ENCODE results near the gene BEST1. TPM values are rescaled to one million over a fixed set of nuclear protein-coding genes. Genes with fewer than 3 reads are reported as not detected.

BEST1 gene
- total and polyA plus RNA-seq, 2 experiments from 2014 or later = 0.27 to 0.34 TPM

GRCh38 chr11:61954106-61954850 is 4.1 kb downstream of the BEST1 start:
- Histone ChIP-seq H3K27me3 (peaks cover 15% of the 10 kb centered on the region), H3K27ac (no peak overlapping the region), H3K9me3 (ENCODE audit: low read depth) (no peaks in the 10 kb centered on the region), H3K4me1 (ENCODE audit: low read depth) (no peaks in the 10 kb centered on the region), H3K4me3 (no peak overlapping the region), H3K36me3 (no peaks in the 10 kb centered on the region)
- TF ChIP-seq CTCF (IDR thresholded peaks at IDR 0.05; ENCODE audit: low read depth, low read length) = no peak
- DNase-seq (ENCODE audit: low read depth in 1 of 2, low spot score in 1 of 2) = peak in 1 of 2 donors; percentile 46

GRCh38 chr11:61954851-61955421 is 4.8 kb downstream of the BEST1 start:
- peak; percentile 34 for TF ChIP-seq CTCF (IDR thresholded peaks at IDR 0.05; ENCODE audit: low read depth, low read length)
- H3K27ac ChIP-seq = no peak overlapping the region
- H3K36me3 ChIP-seq = no peaks in the 10 kb centered on the region
- H3K4me1 ChIP-seq (ENCODE audit: low read depth) = no peaks in the 10 kb centered on the region
- H3K4me3 ChIP-seq = peak overlapping the region; percentile 15
- H3K9me3 ChIP-seq (ENCODE audit: low read depth) = no peaks in the 10 kb centered on the region
- DNase-seq (ENCODE audit: low read depth in 1 of 2, low spot score in 1 of 2) = peak; percentile 57 to 93
- peaks cover 15% of the 10 kb centered on the region for H3K27me3 ChIP-seq

- DNase-seq (ENCODE audit: low read depth in 1 of 2, low spot score in 1 of 2) = peak; percentile 31 to 45
- Histone ChIP-seq H3K4me1 (ENCODE audit: low read depth) (no peaks in the 10 kb centered on the region), H3K9me3 (ENCODE audit: low read depth) (no peaks in the 10 kb centered on the region), H3K36me3 (no peaks in the 10 kb centered on the region), H3K27ac (no peak overlapping the region), H3K4me3 (peak overlapping the region; percentile 15), H3K27me3 (peaks cover 15% of the 10 kb centered on the region)
- no peak for TF ChIP-seq CTCF (IDR thresholded peaks at IDR 0.05; ENCODE audit: low read depth, low read length)
Measured at GRCh38 chr11:61955422-61956135, 5.4 kb downstream of the BEST1 start.

- no peak for DNase-seq (ENCODE audit: low read depth in 1 of 2, low spot score in 1 of 2)
- H3K4me3 ChIP-seq = no peak overlapping the region
- no peak for TF ChIP-seq CTCF (IDR thresholded peaks at IDR 0.05; ENCODE audit: low read depth, low read length)
Measured at GRCh38 chr11:61956191-61957020, 6.3 kb downstream of the BEST1 start.

More at GRCh38 chr11:61956191-61957020, 6.3 kb downstream of the BEST1 start:
- Histone ChIP-seq H3K9me3 (ENCODE audit: low read depth) (no peaks in the 10 kb centered on the region), H3K27me3 (peaks cover 15% of the 10 kb centered on the region), H3K4me1 (ENCODE audit: low read depth) (no peaks in the 10 kb centered on the region), H3K27ac (no peak overlapping the region), H3K36me3 (no peaks in the 10 kb centered on the region)

Measured in cardiac muscle cell (in vitro differentiated cells and primary cell).